GM19438 (cell line): ENCODE data around the gene GRM7.

Experiments
- ATAC-seq: cut with Tn5 transposase; IDR thresholded peaks from one replicate; pipeline ENCODE4 v1.9.1; 2021; ENCODE audit warnings: low read depth; ENCODE audit not compliant: unreplicated experiment

Gene GRM7

GRCh38 chr3:6965881-6966280 is 105.0 kb downstream of the GRM7 start:
- ATAC-seq: no peak

- ATAC-seq: no peak
These were observed 111.0 kb downstream of the GRM7 start for GRCh38 chr3:6971933-6972332.

- ATAC-seq: no peak
These were observed 124.9 kb downstream of the GRM7 start for GRCh38 chr3:6985848-6986247.

- no peak for ATAC-seq
These were observed 128.8 kb downstream of the GRM7 start for GRCh38 chr3:6989608-6990291.

- ATAC-seq: no peak
These were observed 133.3 kb downstream of the GRM7 start for GRCh38 chr3:6994081-6994668.

- ATAC-seq: no peak
These were observed 139.6 kb downstream of the GRM7 start for GRCh38 chr3:7000501-7000900.

- ATAC-seq: no peak
These were observed 140.5 kb downstream of the GRM7 start for GRCh38 chr3:7001370-7001769.

GRCh38 chr3:7015683-7016440 is 154.9 kb downstream of the GRM7 start:
- no peak for ATAC-seq

- ATAC-seq: no peak
These were observed 164.8 kb downstream of the GRM7 start for GRCh38 chr3:7025581-7026300.

GRCh38 chr3:7029562-7029961 is 168.6 kb downstream of the GRM7 start:
- no peak for ATAC-seq

GRCh38 chr3:7038394-7038793 is 177.5 kb downstream of the GRM7 start:
- no peak for ATAC-seq

- no peak for ATAC-seq
These were observed 201.8 kb downstream of the GRM7 start for GRCh38 chr3:7062714-7063113.

GRCh38 chr3:7070461-7070860 is 209.5 kb downstream of the GRM7 start:
- ATAC-seq: no peak

GRCh38 chr3:7074217-7074616 is 213.3 kb downstream of the GRM7 start:
- no peak for ATAC-seq

- no peak for ATAC-seq
These were observed 214.2 kb downstream of the GRM7 start for GRCh38 chr3:7075117-7075516.

GRCh38 chr3:7075901-7076300 is 215.0 kb downstream of the GRM7 start:
- ATAC-seq: no peak

- ATAC-seq: no peak
These were observed 221.3 kb downstream of the GRM7 start for GRCh38 chr3:7082244-7082643.

GRCh38 chr3:7086417-7086816 is 225.5 kb downstream of the GRM7 start:
- no peak for ATAC-seq

- no peak for ATAC-seq
These were observed 234.2 kb downstream of the GRM7 start for GRCh38 chr3:7095116-7095515.

- no peak for ATAC-seq
These were observed 239.2 kb downstream of the GRM7 start for GRCh38 chr3:7100136-7100535.

GRCh38 chr3:7106635-7107034 is 245.7 kb downstream of the GRM7 start:
- ATAC-seq: no peak
